Activated T-cell treated with anti-CD3 and anti-CD28 coated beads, Interleukin-2, amount 50 U/mL, for 24 hours (primary cell): ENCODE measurements around the gene OLFM3.

Experiments used
- DNase-seq: peaks from one replicate; pipeline ENCODE4 v3.0.0-alpha.2; 2020
- H3K27ac Mint-ChIP-seq: 2 replicates; pipeline ENCODE4 v1.8.0; 2020; ENCODE audit warnings: mild to moderate bottlenecking, mixed read lengths
- H3K27me3 Mint-ChIP-seq: 2 replicates; pipeline ENCODE4 v1.8.0; 2020; ENCODE audit warnings: mixed read lengths
- H3K36me3 Mint-ChIP-seq: 2 replicates; pipeline ENCODE4 v1.8.0; 2020; ENCODE audit warnings: low read depth, mixed read lengths
- H3K4me1 Mint-ChIP-seq: 2 replicates; pipeline ENCODE4 v1.8.0; 2020; ENCODE audit warnings: low read depth, mixed read lengths
- H3K4me3 Mint-ChIP-seq: 2 replicates; pipeline ENCODE4 v1.8.0; 2020; ENCODE audit warnings: mild to moderate bottlenecking, moderate library complexity, mixed read lengths
- H3K9me3 Mint-ChIP-seq: 2 replicates; pipeline ENCODE4 v1.8.0; 2020; ENCODE audit warnings: mixed read lengths

Gene OLFM3

GRCh38 chr1:101967871-101968270 is 28.9 kb downstream of the OLFM3 start:
- Mint-ChIP-seq H3K27me3 (no peaks in the 10 kb centered on the region), H3K4me1 (no peaks in the 10 kb centered on the region), H3K27ac (no peak overlapping the region), H3K9me3 (no peaks in the 10 kb centered on the region), H3K36me3 (no peaks in the 10 kb centered on the region), H3K4me3 (no peak overlapping the region)
- DNase-seq: no peak

- no peaks in the 10 kb centered on the region for H3K36me3 Mint-ChIP-seq
- H3K27me3 Mint-ChIP-seq: no peaks in the 10 kb centered on the region
- H3K4me3 Mint-ChIP-seq: no peak overlapping the region
- H3K9me3 Mint-ChIP-seq: no peaks in the 10 kb centered on the region
- no peak overlapping the region for H3K27ac Mint-ChIP-seq
- H3K4me1 Mint-ChIP-seq: no peaks in the 10 kb centered on the region
- DNase-seq: no peak
These were observed 31.4 kb downstream of the OLFM3 start for GRCh38 chr1:101965341-101965740.

GRCh38 chr1:101964708-101965107 is 32.0 kb downstream of the OLFM3 start:
- Mint-ChIP-seq H3K27me3 (no peaks in the 10 kb centered on the region), H3K9me3 (no peaks in the 10 kb centered on the region), H3K4me3 (no peak overlapping the region), H3K36me3 (no peaks in the 10 kb centered on the region), H3K4me1 (no peaks in the 10 kb centered on the region), H3K27ac (no peak overlapping the region)
- no peak for DNase-seq

GRCh38 chr1:101960142-101960541 is 36.6 kb downstream of the OLFM3 start:
- no peak overlapping the region for H3K4me3 Mint-ChIP-seq
- H3K9me3 Mint-ChIP-seq: no peaks in the 10 kb centered on the region
- no peak overlapping the region for H3K27ac Mint-ChIP-seq
- DNase-seq: no peak
- H3K27me3 Mint-ChIP-seq: no peaks in the 10 kb centered on the region
- no peaks in the 10 kb centered on the region for H3K4me1 Mint-ChIP-seq
- no peaks in the 10 kb centered on the region for H3K36me3 Mint-ChIP-seq

GRCh38 chr1:101959456-101959855 is 37.3 kb downstream of the OLFM3 start:
- Mint-ChIP-seq H3K36me3 (no peaks in the 10 kb centered on the region), H3K9me3 (no peaks in the 10 kb centered on the region), H3K27me3 (no peaks in the 10 kb centered on the region), H3K27ac (no peak overlapping the region), H3K4me1 (no peaks in the 10 kb centered on the region), H3K4me3 (no peak overlapping the region)
- DNase-seq: no peak

- Mint-ChIP-seq H3K36me3 (no peaks in the 10 kb centered on the region), H3K4me3 (no peak overlapping the region), H3K27ac (no peak overlapping the region), H3K4me1 (no peaks in the 10 kb centered on the region), H3K27me3 (no peaks in the 10 kb centered on the region), H3K9me3 (no peaks in the 10 kb centered on the region)
- DNase-seq: no peak
These were observed 39.0 kb downstream of the OLFM3 start for GRCh38 chr1:101957771-101958170.

GRCh38 chr1:101953623-101954022 is 43.1 kb downstream of the OLFM3 start:
- Mint-ChIP-seq H3K4me1 (no peaks in the 10 kb centered on the region), H3K4me3 (no peak overlapping the region), H3K27ac (no peak overlapping the region), H3K36me3 (no peaks in the 10 kb centered on the region), H3K9me3 (peaks cover 3% of the 10 kb centered on the region), H3K27me3 (no peaks in the 10 kb centered on the region)
- DNase-seq: no peak

- Mint-ChIP-seq H3K4me1 (no peaks in the 10 kb centered on the region), H3K4me3 (no peak overlapping the region), H3K27ac (no peak overlapping the region), H3K27me3 (no peaks in the 10 kb centered on the region), H3K36me3 (no peaks in the 10 kb centered on the region), H3K9me3 (peaks cover 3% of the 10 kb centered on the region)
- no peak for DNase-seq
These were observed 50.8 kb downstream of the OLFM3 start for GRCh38 chr1:101945884-101946283.

GRCh38 chr1:101943237-101943636 is 53.5 kb downstream of the OLFM3 start:
- H3K4me3 Mint-ChIP-seq: no peak overlapping the region
- H3K27me3 Mint-ChIP-seq: no peaks in the 10 kb centered on the region
- no peaks in the 10 kb centered on the region for H3K36me3 Mint-ChIP-seq
- H3K9me3 Mint-ChIP-seq: no peaks in the 10 kb centered on the region
- H3K27ac Mint-ChIP-seq: no peak overlapping the region
- no peak for DNase-seq
- no peaks in the 10 kb centered on the region for H3K4me1 Mint-ChIP-seq

- Mint-ChIP-seq H3K27me3 (no peaks in the 10 kb centered on the region), H3K4me3 (no peak overlapping the region), H3K36me3 (no peaks in the 10 kb centered on the region), H3K27ac (no peak overlapping the region), H3K4me1 (no peaks in the 10 kb centered on the region), H3K9me3 (no peaks in the 10 kb centered on the region)
- DNase-seq: no peak
These were observed 54.1 kb downstream of the OLFM3 start for GRCh38 chr1:101942516-101943193.

- no peaks in the 10 kb centered on the region for H3K27me3 Mint-ChIP-seq
- no peaks in the 10 kb centered on the region for H3K36me3 Mint-ChIP-seq
- no peak overlapping the region for H3K4me3 Mint-ChIP-seq
- peaks cover 2% of the 10 kb centered on the region for H3K9me3 Mint-ChIP-seq
- H3K4me1 Mint-ChIP-seq: no peaks in the 10 kb centered on the region
- DNase-seq: no peak
- H3K27ac Mint-ChIP-seq: no peak overlapping the region
These were observed 58.0 kb downstream of the OLFM3 start for GRCh38 chr1:101938681-101939080.

GRCh38 chr1:101929343-101929742 is 67.4 kb downstream of the OLFM3 start:
- H3K27me3 Mint-ChIP-seq: no peaks in the 10 kb centered on the region
- no peak overlapping the region for H3K4me3 Mint-ChIP-seq
- H3K9me3 Mint-ChIP-seq: peaks cover 4% of the 10 kb centered on the region
- H3K36me3 Mint-ChIP-seq: no peaks in the 10 kb centered on the region
- DNase-seq: no peak
- no peaks in the 10 kb centered on the region for H3K4me1 Mint-ChIP-seq
- no peak overlapping the region for H3K27ac Mint-ChIP-seq

- Mint-ChIP-seq H3K4me3 (no peak overlapping the region), H3K36me3 (no peaks in the 10 kb centered on the region), H3K27ac (no peak overlapping the region), H3K4me1 (no peaks in the 10 kb centered on the region), H3K27me3 (no peaks in the 10 kb centered on the region), H3K9me3 (peaks cover 4% of the 10 kb centered on the region)
- DNase-seq: no peak
These were observed 67.9 kb downstream of the OLFM3 start for GRCh38 chr1:101928829-101929228.

GRCh38 chr1:101924700-101925099 is 72.0 kb downstream of the OLFM3 start:
- Mint-ChIP-seq H3K27ac (no peak overlapping the region), H3K27me3 (no peaks in the 10 kb centered on the region), H3K4me1 (no peaks in the 10 kb centered on the region), H3K36me3 (no peaks in the 10 kb centered on the region), H3K9me3 (no peaks in the 10 kb centered on the region), H3K4me3 (no peak overlapping the region)
- DNase-seq: no peak

GRCh38 chr1:101920577-101920976 is 76.1 kb downstream of the OLFM3 start:
- Mint-ChIP-seq H3K27me3 (no peaks in the 10 kb centered on the region), H3K9me3 (no peaks in the 10 kb centered on the region), H3K4me1 (no peaks in the 10 kb centered on the region), H3K36me3 (no peaks in the 10 kb centered on the region), H3K4me3 (no peak overlapping the region), H3K27ac (no peak overlapping the region)
- DNase-seq: no peak

GRCh38 chr1:101918277-101918676 is 78.4 kb downstream of the OLFM3 start:
- Mint-ChIP-seq H3K4me3 (no peak overlapping the region), H3K9me3 (no peaks in the 10 kb centered on the region), H3K36me3 (no peaks in the 10 kb centered on the region), H3K27ac (no peak overlapping the region), H3K27me3 (no peaks in the 10 kb centered on the region), H3K4me1 (no peaks in the 10 kb centered on the region)
- no peak for DNase-seq
